ENCODE results near the gene FARP1.

- TF ChIP-seq FOXP2 (optimal IDR thresholded peaks at IDR 0.05; ENCODE audit: control extremely low read depth, extremely low read length, insufficient read depth) (no peak), POLR2AphosphoS5 (IDR thresholded peaks at IDR 0.05; ENCODE audit: borderline replicate concordance, low read depth, low read length) (no peak)
Observed at GRCh38 chr13:98262292-98262691, 119.4 kb downstream of the FARP1 start.

Measured in SK-N-MC (cell line).